ENCODE measurements around the gene TFCP2. TPM values are rescaled to one million over a fixed set of nuclear protein-coding genes. Genes with fewer than 3 reads are reported as not detected.

TFCP2 gene
- total RNA-seq, 5 donors from 2014 or later (not counting 1 experiment from before 2014, with no cell fraction given) = 26.8 to 31.8 (median 30.0) TPM

DNA sequence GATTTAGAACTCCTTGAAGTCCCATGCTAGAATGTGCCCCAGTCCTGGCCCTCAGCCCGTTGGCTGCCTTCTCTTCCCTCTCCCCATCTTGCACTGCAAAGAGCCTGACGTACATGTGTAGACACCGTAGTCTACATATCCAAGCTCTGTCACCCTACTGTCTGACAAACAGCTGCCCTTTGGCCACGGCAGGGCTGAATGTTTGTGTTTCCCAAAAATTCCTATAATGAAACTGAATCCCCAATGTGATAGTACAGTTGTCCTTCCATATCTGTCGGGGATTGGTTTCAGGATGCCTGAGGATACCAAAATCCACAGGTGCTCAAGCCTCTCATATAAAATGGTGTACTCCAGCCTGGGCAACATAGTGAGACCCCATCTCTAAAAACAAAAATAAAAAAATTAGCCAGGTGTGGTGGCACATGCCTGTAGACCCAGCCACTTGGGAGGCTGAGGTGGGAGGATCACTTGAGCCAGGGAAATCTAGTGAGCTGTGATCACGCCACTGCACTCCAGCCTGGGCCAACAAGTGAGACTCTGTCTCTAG lies 12.3 kb upstream of the TFCP2 start:
- no peak overlapping the region for H3K27ac ChIP-seq (ENCODE audit: low read length)
- H3K27me3 ChIP-seq (replicated peaks in 1 of 2; ENCODE audit: control insufficient read depth in 2 of 2, extremely low read depth in 1 of 2, insufficient read depth in 2 of 2, low read length in 1 of 2) = no peaks in the 10 kb centered on the region
- no peak for ATAC-seq (replicated peaks in 1 of 4)
- no peak overlapping the region for H3K4me3 Mint-ChIP-seq
- WGBS (ENCODE audit: insufficient coverage) = 90% methylated on average over 4 of the region's 6 CpGs
- H3K9me3 Mint-ChIP-seq = no peaks in the 10 kb centered on the region
- H3K9me3 ChIP-seq = no peaks in the 10 kb centered on the region
- no peaks in the 10 kb centered on the region for H3K4me1 ChIP-seq (ENCODE audit: control insufficient read depth in 1 of 2, extremely low read depth in 1 of 2, insufficient read depth in 2 of 2, low read length in 2 of 2)
- H3K4me3 ChIP-seq (ENCODE audit: control insufficient read depth in 1 of 2, extremely low read depth in 1 of 2, low read length in 1 of 2) = no peak overlapping the region
- ChIA-PET CTCF (no interaction called here), POLR2A (no interaction called here)
- no peaks in the 10 kb centered on the region for H3K36me3 Mint-ChIP-seq
- peaks cover 0 to 5% (median 0%) of the 10 kb centered on the region in 3 donors for H3K4me1 Mint-ChIP-seq
- no peaks in the 10 kb centered on the region for H3K27me3 Mint-ChIP-seq
- no peak for DNase-seq
- H3K36me3 ChIP-seq (ENCODE audit: control insufficient read depth in 2 of 2, extremely low read depth in 1 of 2, insufficient read depth in 1 of 2, low read length in 1 of 2) = peaks cover 0 to 5% of the 10 kb centered on the region in 2 donors
- no peak overlapping the region for H3K27ac Mint-ChIP-seq

DNA sequence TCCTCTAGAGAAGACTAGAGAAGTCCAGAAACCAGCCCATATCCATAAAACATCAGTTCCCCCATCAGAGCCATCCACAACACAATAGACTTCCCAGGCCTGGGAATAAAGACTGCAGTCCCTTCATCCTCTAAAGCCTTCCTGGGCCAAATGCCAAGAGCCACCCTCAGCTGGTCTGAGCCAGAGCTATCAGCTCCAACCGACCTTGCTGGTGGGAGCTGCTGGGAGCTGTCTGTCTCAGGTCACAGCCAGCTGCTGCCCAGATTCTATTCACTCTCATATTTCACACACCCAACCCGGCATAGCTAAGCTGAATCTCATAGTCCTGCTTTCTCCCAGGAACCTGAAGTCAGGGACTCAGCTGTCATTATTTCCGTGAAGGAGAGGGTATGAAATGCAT lies 10.9 kb upstream of the TFCP2 start:
- Mint-ChIP-seq H3K4me3 (no peak overlapping the region), H3K9me3 (no peaks in the 10 kb centered on the region), H3K36me3 (no peaks in the 10 kb centered on the region), H3K4me1 (peaks cover 0 to 5% (median 0%) of the 10 kb centered on the region in 3 donors), H3K27ac (no peak overlapping the region), H3K27me3 (no peaks in the 10 kb centered on the region)
- Histone ChIP-seq H3K27me3 (replicated peaks in 1 of 2; ENCODE audit: control insufficient read depth in 2 of 2, extremely low read depth in 1 of 2, insufficient read depth in 2 of 2, low read length in 1 of 2) (no peaks in the 10 kb centered on the region), H3K27ac (ENCODE audit: low read length) (no peak overlapping the region), H3K4me1 (ENCODE audit: control insufficient read depth in 1 of 2, extremely low read depth in 1 of 2, insufficient read depth in 2 of 2, low read length in 2 of 2) (no peaks in the 10 kb centered on the region), H3K9me3 (no peaks in the 10 kb centered on the region), H3K4me3 (ENCODE audit: control insufficient read depth in 1 of 2, extremely low read depth in 1 of 2, low read length in 1 of 2) (no peak overlapping the region), H3K36me3 (ENCODE audit: control insufficient read depth in 2 of 2, extremely low read depth in 1 of 2, insufficient read depth in 1 of 2, low read length in 1 of 2) (no peaks in the 10 kb centered on the region)
- DNase-seq (no peak), ATAC-seq (replicated peaks in 1 of 4) (no peak)
- POLR2A ChIA-PET = no interaction called here
- CTCF ChIA-PET = no interaction called here
- WGBS (ENCODE audit: insufficient coverage) = 69% methylated on average over 2 of the region's 3 CpGs

DNA sequence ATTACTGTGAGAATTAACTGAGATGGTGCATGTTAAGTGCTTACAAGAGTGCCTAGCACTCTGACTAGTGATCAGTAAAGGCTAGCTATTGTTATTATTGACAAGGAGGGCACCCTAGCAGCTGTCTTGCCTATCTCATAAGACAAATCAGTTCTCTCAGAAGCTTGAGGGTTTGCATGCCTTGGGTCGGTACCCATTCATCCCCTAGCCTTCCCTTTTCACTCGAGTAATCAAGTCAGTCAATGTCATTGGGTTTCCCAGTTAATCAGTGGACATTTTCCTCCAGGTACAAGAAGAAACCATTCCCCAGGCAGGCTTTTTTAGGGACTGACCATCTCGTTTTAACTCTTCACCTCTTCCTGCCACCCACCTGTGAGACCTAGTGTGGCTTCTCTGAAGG lies 10.4 kb upstream of the TFCP2 start:
- 100% methylated on average over 1 of the region's 3 CpGs for WGBS (ENCODE audit: insufficient coverage)
- CTCF ChIA-PET = interaction anchor here in 1 of 2 donors (0.6 kb wide), 1 partner anchor 322 kb away, joined by 3 read pairs; no protein-coding TSS in a partner anchor

DNA sequence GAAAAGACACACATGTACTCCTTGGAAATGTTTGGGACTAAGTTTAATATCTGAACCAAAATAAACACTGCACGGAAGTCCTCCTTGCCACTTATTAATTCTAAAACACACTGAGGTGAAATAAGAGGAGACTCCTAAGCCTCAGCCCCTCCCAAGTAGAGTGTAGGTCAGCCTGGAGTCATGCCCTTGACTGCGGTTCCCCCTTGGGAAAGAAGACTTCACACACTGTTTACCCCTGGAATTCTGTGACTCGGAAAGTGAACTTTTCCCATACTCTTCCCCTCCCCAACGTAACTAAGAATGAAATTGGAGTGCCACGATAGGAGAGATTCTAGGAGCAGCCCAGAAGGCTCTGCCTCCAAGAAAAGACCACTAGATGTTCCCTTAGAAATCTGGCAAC lies 8.6 kb upstream of the TFCP2 start:
- Mint-ChIP-seq H3K36me3 (no peaks in the 10 kb centered on the region), H3K4me1 (peaks cover 0 to 4% (median 0%) of the 10 kb centered on the region in 3 donors), H3K27ac (no peak overlapping the region), H3K4me3 (no peak overlapping the region), H3K9me3 (no peaks in the 10 kb centered on the region), H3K27me3 (no peaks in the 10 kb centered on the region)
- DNase-seq (no peak), ATAC-seq (replicated peaks in 1 of 4) (no peak)
- peaks cover 0 to 5% of the 10 kb centered on the region in 2 experiments for H3K27me3 ChIP-seq (replicated peaks in 1 of 2; ENCODE audit: control insufficient read depth in 2 of 2, extremely low read depth in 1 of 2, insufficient read depth in 2 of 2, low read length in 1 of 2)
- no peaks in the 10 kb centered on the region for H3K4me1 ChIP-seq (ENCODE audit: control insufficient read depth in 1 of 2, extremely low read depth in 1 of 2, insufficient read depth in 2 of 2, low read length in 2 of 2)
- CTCF ChIA-PET = no interaction called here
- no peak overlapping the region for H3K27ac ChIP-seq (ENCODE audit: low read length)
- H3K9me3 ChIP-seq = no peaks in the 10 kb centered on the region
- POLR2A ChIA-PET = no interaction called here
- no peak overlapping the region for H3K4me3 ChIP-seq (ENCODE audit: control insufficient read depth in 1 of 2, extremely low read depth in 1 of 2, low read length in 1 of 2)
- no peaks in the 10 kb centered on the region for H3K36me3 ChIP-seq (ENCODE audit: control insufficient read depth in 2 of 2, extremely low read depth in 1 of 2, insufficient read depth in 1 of 2, low read length in 1 of 2)
- WGBS (ENCODE audit: insufficient coverage) = no CpG with 5 or more reads among the region's 5 CpGs

More for the DNA sequence above, 10.4 kb upstream of the TFCP2 start:
- Histone ChIP-seq H3K27me3 (replicated peaks in 1 of 2; ENCODE audit: control insufficient read depth in 2 of 2, extremely low read depth in 1 of 2, insufficient read depth in 2 of 2, low read length in 1 of 2) (peaks cover 0 to 3% of the 10 kb centered on the region in 2 experiments), H3K4me1 (ENCODE audit: control insufficient read depth in 1 of 2, extremely low read depth in 1 of 2, insufficient read depth in 2 of 2, low read length in 2 of 2) (no peaks in the 10 kb centered on the region), H3K27ac (ENCODE audit: low read length) (no peak overlapping the region), H3K4me3 (ENCODE audit: control insufficient read depth in 1 of 2, extremely low read depth in 1 of 2, low read length in 1 of 2) (no peak overlapping the region), H3K36me3 (ENCODE audit: control insufficient read depth in 2 of 2, extremely low read depth in 1 of 2, insufficient read depth in 1 of 2, low read length in 1 of 2) (no peaks in the 10 kb centered on the region), H3K9me3 (no peaks in the 10 kb centered on the region)
- ATAC-seq (replicated peaks in 1 of 4) (no peak), DNase-seq (no peak)
- Mint-ChIP-seq H3K4me1 (peaks cover 0 to 5% (median 0%) of the 10 kb centered on the region in 3 donors), H3K27ac (no peak overlapping the region), H3K27me3 (no peaks in the 10 kb centered on the region), H3K9me3 (no peaks in the 10 kb centered on the region), H3K36me3 (no peaks in the 10 kb centered on the region), H3K4me3 (no peak overlapping the region)
- POLR2A ChIA-PET = interaction anchor here in 1 of 2 donors (0.7 kb wide), 1 partner anchor 152 kb away, joined by 5 read pairs; no protein-coding TSS in a partner anchor

DNA sequence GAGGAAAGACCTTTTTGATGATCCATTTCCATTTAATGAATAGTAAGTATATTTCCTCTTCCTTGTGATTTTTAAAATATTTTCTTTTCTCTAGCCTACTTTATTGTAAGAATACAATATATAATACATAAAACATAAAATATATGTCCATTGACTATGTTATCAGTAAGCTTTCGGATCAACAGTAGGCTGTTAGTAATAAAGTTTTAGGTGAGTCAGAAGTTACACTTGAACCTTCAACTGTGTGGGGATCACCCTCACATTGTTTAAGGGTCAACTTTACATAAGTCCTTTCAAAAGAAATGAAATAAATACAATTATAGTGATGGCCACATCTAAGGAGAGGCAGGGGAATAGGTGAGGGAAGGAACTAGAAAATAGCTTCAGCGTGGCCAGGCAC lies 5.0 kb upstream of the TFCP2 start:
- H3K9me3 Mint-ChIP-seq = no peaks in the 10 kb centered on the region
- 100% methylated on average over 1 of the region's 2 CpGs for WGBS (ENCODE audit: insufficient coverage)
- DNase-seq (no peak), ATAC-seq (replicated peaks in 1 of 4) (no peak)
- no peaks in the 10 kb centered on the region for H3K27me3 Mint-ChIP-seq
- H3K4me1 Mint-ChIP-seq = peaks cover 2 to 6% (median 4%) of the 10 kb centered on the region in 3 donors
- Histone ChIP-seq H3K4me1 (ENCODE audit: control insufficient read depth in 1 of 2, extremely low read depth in 1 of 2, insufficient read depth in 2 of 2, low read length in 2 of 2) (peaks cover 0 to 4% of the 10 kb centered on the region in 2 experiments), H3K4me3 (ENCODE audit: control insufficient read depth in 1 of 2, extremely low read depth in 1 of 2, low read length in 1 of 2) (no peak overlapping the region), H3K9me3 (no peaks in the 10 kb centered on the region), H3K36me3 (ENCODE audit: control insufficient read depth in 2 of 2, extremely low read depth in 1 of 2, insufficient read depth in 1 of 2, low read length in 1 of 2) (no peaks in the 10 kb centered on the region), H3K27me3 (replicated peaks in 1 of 2; ENCODE audit: control insufficient read depth in 2 of 2, extremely low read depth in 1 of 2, insufficient read depth in 2 of 2, low read length in 1 of 2) (peaks cover 0 to 5% of the 10 kb centered on the region in 2 experiments), H3K27ac (ENCODE audit: low read length) (no peak overlapping the region)
- H3K4me3 Mint-ChIP-seq = no peak overlapping the region
- H3K27ac Mint-ChIP-seq = no peak overlapping the region
- H3K36me3 Mint-ChIP-seq = no peaks in the 10 kb centered on the region
- ChIA-PET POLR2A (interaction anchor here in 1 of 2 donors (0.6 kb wide), 1 partner anchor 407 kb away, joined by 3 read pairs; no protein-coding TSS in a partner anchor), CTCF (interaction anchor here in 1 of 2 donors (0.7 kb wide), 1 partner anchor 54 kb away, joined by 3 read pairs; no protein-coding TSS in a partner anchor)

DNA sequence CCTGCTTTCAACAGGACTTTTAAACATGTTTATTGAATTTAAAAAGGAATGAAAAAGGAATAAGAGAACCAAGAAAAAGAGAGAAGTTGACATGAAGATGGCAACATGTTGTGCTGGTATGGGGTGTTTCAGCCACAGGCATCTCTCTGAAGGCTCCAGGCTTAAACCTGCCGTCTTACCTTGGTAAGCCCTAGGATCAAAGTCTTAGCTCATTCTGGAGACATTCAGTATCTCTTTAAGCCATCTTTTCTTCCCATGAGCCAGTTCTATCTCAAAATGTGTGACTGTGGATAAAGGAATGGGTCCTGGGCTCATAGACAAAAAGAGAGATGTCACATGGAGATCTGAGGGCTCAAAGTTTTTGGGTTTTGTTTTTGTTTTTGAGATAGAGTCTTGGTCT lies 1.6 kb upstream of the TFCP2 start:
- H3K4me1 Mint-ChIP-seq = peaks cover 6 to 10% (median 8%) of the 10 kb centered on the region in 3 donors
- ChIA-PET POLR2A (no interaction called here), CTCF (interaction anchor here in 1 of 2 donors (0.5 to 1.4 kb wide), 2 partner anchors 31 to 43 kb away, joined by 7 to 15 read pairs; partner anchors contain the start of gene POU6F1)
- H3K36me3 ChIP-seq (ENCODE audit: control insufficient read depth in 2 of 2, extremely low read depth in 1 of 2, insufficient read depth in 1 of 2, low read length in 1 of 2) = no peaks in the 10 kb centered on the region
- WGBS (ENCODE audit: insufficient coverage) = no CpG with 5 or more reads among the region's 1 CpG
- peaks cover 0 to 5% of the 10 kb centered on the region in 2 experiments for H3K27me3 ChIP-seq (replicated peaks in 1 of 2; ENCODE audit: control insufficient read depth in 2 of 2, extremely low read depth in 1 of 2, insufficient read depth in 2 of 2, low read length in 1 of 2)
- H3K4me1 ChIP-seq (ENCODE audit: control insufficient read depth in 1 of 2, extremely low read depth in 1 of 2, insufficient read depth in 2 of 2, low read length in 2 of 2) = peaks cover 15 to 24% of the 10 kb centered on the region in 2 experiments
- no peaks in the 10 kb centered on the region for H3K9me3 Mint-ChIP-seq
- H3K4me3 ChIP-seq (ENCODE audit: control insufficient read depth in 1 of 2, extremely low read depth in 1 of 2, low read length in 1 of 2) = no peak overlapping the region
- no peaks in the 10 kb centered on the region for H3K9me3 ChIP-seq
- H3K27ac Mint-ChIP-seq = no peak overlapping the region
- no peak overlapping the region for H3K27ac ChIP-seq (ENCODE audit: low read length)
- no peaks in the 10 kb centered on the region for H3K27me3 Mint-ChIP-seq
- no peak for ATAC-seq (replicated peaks in 1 of 4)
- DNase-seq = peak in 1 of 35 experiments; percentile 8
- H3K36me3 Mint-ChIP-seq = peaks cover 2% of the 10 kb centered on the region
- H3K4me3 Mint-ChIP-seq = peak overlapping the region in 2 of 3 donors; percentile 53 to 69
